Measurements from ENCODE around the gene USP17L26.
"Not testable (repeated sequence)": the region's sequence is repeated elsewhere in the genome, so short reads cannot be mapped to it uniquely, and the experiment has no call there.

GRCh38 chr4:9350866-9351265 is 16.4 kb downstream of the USP17L26 start:
- TF ChIP-seq CTCF, POLR2A (IDR thresholded peaks at IDR 0.05): not testable (repeated sequence)

All from uterus (tissue), 2 donors.